Nephron (organoid): ENCODE measurements around the gene EML1.

Source experiments
- H3K27ac Mint-ChIP-seq, 3 experiments: 2 replicates each; pipeline ENCODE4 v1.8.0; 2020; ENCODE audit warnings: mixed read lengths in 3 of 3, mild to moderate bottlenecking in 2 of 3, moderate library complexity in 1 of 3
- H3K27me3 Mint-ChIP-seq: 2 replicates; pipeline ENCODE4 v1.8.0; 2021; ENCODE audit warnings: low read depth, mild to moderate bottlenecking, moderate library complexity, mixed read lengths
- H3K36me3 Mint-ChIP-seq: 2 replicates; pipeline ENCODE4 v1.8.0; 2020; ENCODE audit warnings: low read depth, mixed read lengths
- H3K4me1 Mint-ChIP-seq: 2 replicates; pipeline ENCODE4 v1.8.0; 2020; ENCODE audit warnings: mixed read lengths
- H3K4me3 Mint-ChIP-seq, 3 experiments: 2 replicates each; pipeline ENCODE4 v1.8.0; 2020; ENCODE audit warnings: mild to moderate bottlenecking in 3 of 3, mixed read lengths in 3 of 3, moderate library complexity in 2 of 3
- H3K9me3 Mint-ChIP-seq: 2 replicates; pipeline ENCODE4 v1.8.0; 2020; ENCODE audit warnings: mixed read lengths
- TF ChIP-seq, protein P1 (sequence below), 3 experiments: fragments of 200-600 bp; sonication (generic); IDR thresholded peaks; one replicate each; pipeline ENCODE4 v1.5.0; 2021; ENCODE audit warnings: antibody characterized with exemption in 3 of 3; ENCODE audit not compliant: unreplicated experiment in 3 of 3

The EML1 gene

DNA sequence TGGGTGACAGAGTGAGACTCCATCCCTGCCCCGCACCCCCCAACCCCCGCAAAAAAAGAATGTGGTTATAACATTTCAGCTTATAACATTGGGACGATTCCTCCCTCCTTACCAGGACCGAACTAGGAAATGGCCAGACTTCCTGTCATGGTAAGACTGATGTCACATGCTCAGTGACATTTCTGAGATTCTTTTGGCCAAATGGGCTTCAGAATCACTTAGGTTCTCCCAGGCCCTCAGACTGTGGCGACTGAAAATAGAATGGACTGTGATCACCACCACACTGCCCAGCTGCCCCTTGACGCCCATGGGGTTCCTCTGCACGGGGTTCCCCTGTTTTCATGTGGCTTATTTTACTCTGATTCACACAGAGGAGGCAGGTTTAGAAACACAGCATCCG lies 157.0 kb downstream of the EML1 start:
- H3K4me1 Mint-ChIP-seq: peaks cover 6% of the 10 kb centered on the region
- H3K9me3 Mint-ChIP-seq: peaks cover 8% of the 10 kb centered on the region
- H3K4me3 Mint-ChIP-seq: no peak overlapping the region
- TF ChIP-seq, protein P1, sequence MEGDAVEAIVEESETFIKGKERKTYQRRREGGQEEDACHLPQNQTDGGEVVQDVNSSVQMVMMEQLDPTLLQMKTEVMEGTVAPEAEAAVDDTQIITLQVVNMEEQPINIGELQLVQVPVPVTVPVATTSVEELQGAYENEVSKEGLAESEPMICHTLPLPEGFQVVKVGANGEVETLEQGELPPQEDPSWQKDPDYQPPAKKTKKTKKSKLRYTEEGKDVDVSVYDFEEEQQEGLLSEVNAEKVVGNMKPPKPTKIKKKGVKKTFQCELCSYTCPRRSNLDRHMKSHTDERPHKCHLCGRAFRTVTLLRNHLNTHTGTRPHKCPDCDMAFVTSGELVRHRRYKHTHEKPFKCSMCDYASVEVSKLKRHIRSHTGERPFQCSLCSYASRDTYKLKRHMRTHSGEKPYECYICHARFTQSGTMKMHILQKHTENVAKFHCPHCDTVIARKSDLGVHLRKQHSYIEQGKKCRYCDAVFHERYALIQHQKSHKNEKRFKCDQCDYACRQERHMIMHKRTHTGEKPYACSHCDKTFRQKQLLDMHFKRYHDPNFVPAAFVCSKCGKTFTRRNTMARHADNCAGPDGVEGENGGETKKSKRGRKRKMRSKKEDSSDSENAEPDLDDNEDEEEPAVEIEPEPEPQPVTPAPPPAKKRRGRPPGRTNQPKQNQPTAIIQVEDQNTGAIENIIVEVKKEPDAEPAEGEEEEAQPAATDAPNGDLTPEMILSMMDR (IDR thresholded peaks at IDR 0.05; ENCODE audit: unreplicated experiment in 3 of 3): no peak
- H3K27me3 Mint-ChIP-seq: peaks cover 7% of the 10 kb centered on the region
- H3K27ac Mint-ChIP-seq: no peak overlapping the region
- H3K36me3 Mint-ChIP-seq: peaks cover 4% of the 10 kb centered on the region

DNA sequence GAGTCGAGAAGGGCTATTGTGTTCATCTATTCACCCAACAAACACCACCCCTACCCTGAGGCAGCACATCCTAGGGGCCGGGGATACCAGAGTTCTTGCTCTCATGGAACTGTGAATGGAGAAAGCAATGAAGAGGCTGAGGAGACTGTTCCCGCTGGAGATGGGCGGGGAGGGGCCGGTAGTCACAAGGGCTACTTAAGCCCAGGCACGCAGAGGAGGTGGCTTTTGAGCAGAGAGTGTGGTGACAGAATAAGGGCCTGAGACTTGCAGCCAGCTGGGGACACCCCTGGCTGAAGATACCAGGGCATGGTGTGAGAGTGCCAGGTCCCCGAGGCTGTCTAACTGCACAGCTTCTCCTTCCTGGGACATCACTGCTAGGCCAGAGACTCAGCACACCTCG lies 157.9 kb downstream of the EML1 start:
- TF ChIP-seq, protein P1 (IDR thresholded peaks at IDR 0.05; ENCODE audit: unreplicated experiment in 3 of 3): no peak

DNA sequence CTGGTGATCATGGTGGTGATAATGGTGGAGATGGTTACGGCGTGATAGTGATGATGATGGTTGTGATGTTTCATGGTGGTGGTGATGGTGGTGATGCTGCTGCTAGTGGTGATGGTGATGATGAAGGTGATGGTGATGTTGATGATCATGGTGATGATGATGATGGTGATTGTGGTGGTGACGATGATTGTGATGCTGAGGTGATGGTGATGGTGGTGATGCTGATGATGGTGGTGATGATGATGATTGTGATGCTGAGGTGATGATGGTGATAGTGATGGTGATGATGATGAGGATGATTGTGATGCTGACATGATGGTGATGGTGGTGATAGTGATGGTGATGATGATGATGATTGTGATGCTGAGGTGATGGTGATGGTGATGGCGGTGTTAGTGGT lies 158.8 kb downstream of the EML1 start:
- H3K4me3 Mint-ChIP-seq: no peak overlapping the region
- no peak overlapping the region for H3K27ac Mint-ChIP-seq
- peaks cover 3% of the 10 kb centered on the region for H3K27me3 Mint-ChIP-seq
- H3K4me1 Mint-ChIP-seq: no peaks in the 10 kb centered on the region
- peaks cover 8% of the 10 kb centered on the region for H3K9me3 Mint-ChIP-seq
- TF ChIP-seq, protein P1 (IDR thresholded peaks at IDR 0.05; ENCODE audit: unreplicated experiment in 3 of 3): no peak
- H3K36me3 Mint-ChIP-seq: peaks cover 4% of the 10 kb centered on the region

More for the DNA sequence above, 157.9 kb downstream of the EML1 start:
- Mint-ChIP-seq H3K4me1 (peaks cover 6% of the 10 kb centered on the region), H3K36me3 (peaks cover 4% of the 10 kb centered on the region), H3K4me3 (no peak overlapping the region), H3K27ac (no peak overlapping the region), H3K27me3 (peaks cover 5% of the 10 kb centered on the region), H3K9me3 (peaks cover 8% of the 10 kb centered on the region)

DNA sequence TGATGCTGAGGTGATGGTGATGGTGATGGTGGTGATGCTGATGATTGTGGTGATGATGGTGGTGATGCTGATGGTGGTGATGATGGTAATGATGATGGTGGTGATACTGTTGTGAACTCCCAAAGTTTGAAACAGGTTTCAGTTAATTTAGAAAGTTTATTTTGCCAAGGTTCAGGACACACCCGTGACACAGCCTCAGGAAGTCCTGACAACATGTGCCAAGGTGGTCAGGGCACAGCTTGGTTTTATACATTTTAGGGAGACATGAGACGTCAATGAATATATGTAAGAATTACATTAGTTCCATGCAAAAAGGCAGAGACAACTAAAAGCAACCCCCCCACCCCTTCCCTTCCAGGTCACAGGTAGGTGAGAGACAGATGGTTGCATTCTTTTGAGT lies 159.2 kb downstream of the EML1 start:
- Mint-ChIP-seq H3K4me3 (no peak overlapping the region), H3K4me1 (no peaks in the 10 kb centered on the region), H3K27me3 (peaks cover 3% of the 10 kb centered on the region), H3K27ac (no peak overlapping the region), H3K9me3 (peaks cover 8% of the 10 kb centered on the region), H3K36me3 (peaks cover 4% of the 10 kb centered on the region)
- TF ChIP-seq, protein P1 (IDR thresholded peaks at IDR 0.05; ENCODE audit: unreplicated experiment in 3 of 3): no peak

DNA sequence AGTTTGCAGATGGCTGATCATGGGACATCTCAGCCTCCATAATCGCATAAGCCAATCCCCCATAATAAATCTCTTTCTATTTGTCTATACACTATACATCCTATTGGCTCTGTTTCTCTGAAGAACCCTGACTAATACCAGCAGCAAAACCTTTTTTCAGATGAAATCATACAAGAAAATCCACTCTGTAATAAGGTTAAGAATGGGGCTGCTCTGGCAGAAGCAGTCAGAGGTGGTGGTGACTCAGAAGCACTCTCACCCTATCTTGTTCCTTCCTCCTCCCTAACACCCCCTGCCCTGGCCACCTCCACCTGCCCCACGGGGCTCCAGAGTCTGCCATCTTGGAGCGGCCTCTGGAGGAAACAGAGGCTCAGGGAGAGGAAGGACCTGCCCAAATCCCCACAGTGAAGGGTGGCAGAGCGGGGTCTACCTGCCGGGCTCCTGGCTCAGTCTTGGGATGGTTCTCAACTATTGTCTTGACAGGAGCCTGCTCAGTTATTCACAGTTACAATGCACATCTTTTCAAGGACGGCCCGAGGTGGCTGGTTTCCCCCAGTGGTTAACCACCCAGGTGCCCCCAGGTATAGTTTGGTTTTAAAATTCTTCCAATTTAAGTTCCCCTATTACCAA lies 162.7 kb downstream of the EML1 start:
- H3K27ac Mint-ChIP-seq: no peak overlapping the region
- H3K27me3 Mint-ChIP-seq: peaks cover 8% of the 10 kb centered on the region
- H3K36me3 Mint-ChIP-seq: peaks cover 4% of the 10 kb centered on the region
- TF ChIP-seq, protein P1 (IDR thresholded peaks at IDR 0.05; ENCODE audit: unreplicated experiment in 3 of 3): no peak
- no peak overlapping the region for H3K4me3 Mint-ChIP-seq
- no peaks in the 10 kb centered on the region for H3K4me1 Mint-ChIP-seq
- H3K9me3 Mint-ChIP-seq: peaks cover 13% of the 10 kb centered on the region

DNA sequence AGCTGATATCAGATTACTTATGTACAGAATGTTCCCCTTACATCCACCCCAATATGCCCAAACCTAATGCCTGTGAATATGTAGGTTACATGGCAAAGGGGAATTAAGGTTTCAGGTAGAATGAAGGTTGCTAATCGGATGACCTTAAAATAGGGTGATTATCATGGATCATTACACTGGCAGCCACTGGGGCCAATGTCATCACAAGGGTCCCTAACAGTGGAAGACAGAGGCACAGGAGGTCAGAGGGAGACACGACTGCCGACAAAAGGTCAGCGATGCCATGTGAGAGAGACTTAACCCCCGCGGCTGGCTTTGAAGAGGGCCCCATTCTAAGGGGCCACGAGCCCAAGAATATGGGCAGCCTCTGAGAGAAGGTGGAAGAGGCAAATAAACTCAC lies 165.2 kb downstream of the EML1 start:
- Mint-ChIP-seq H3K9me3 (peaks cover 9% of the 10 kb centered on the region), H3K27ac (no peak overlapping the region), H3K36me3 (peaks cover under 1% of the 10 kb centered on the region), H3K27me3 (peaks cover 8% of the 10 kb centered on the region), H3K4me3 (no peak overlapping the region), H3K4me1 (no peaks in the 10 kb centered on the region)
- TF ChIP-seq, protein P1 (IDR thresholded peaks at IDR 0.05; ENCODE audit: unreplicated experiment in 3 of 3): no peak
